ENCODE measurements around the gene CARD6. TPM values are rescaled to one million over a fixed set of nuclear protein-coding genes. Genes with fewer than 3 reads are reported as not detected.
"Not testable (repeated sequence)": the region's sequence is repeated elsewhere in the genome, so short reads cannot be mapped to it uniquely, and the experiment has no call there.

Gene CARD6
- total RNA-seq, 1 donor = 11.7 TPM

DNA sequence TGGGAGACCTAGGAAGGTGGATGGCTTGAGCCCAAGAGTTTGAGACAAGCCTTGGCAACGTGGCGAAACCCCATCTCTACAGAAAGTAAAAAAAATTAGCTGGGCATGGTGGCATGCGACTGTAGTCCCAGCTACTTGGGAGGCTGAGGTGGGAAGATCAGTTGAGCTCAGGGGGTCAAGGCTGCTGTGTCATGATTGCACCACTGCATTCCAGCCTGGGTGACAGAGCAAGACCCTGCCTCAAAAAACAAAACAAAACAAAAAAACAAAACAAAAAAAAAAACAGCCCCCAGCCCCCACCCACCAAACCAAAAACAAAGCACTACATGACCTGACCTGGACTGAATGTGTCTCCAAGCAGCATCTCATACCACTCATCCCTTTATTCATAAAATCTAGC lies 34.8 kb downstream of the CARD6 start:
- TF ChIP-seq, protein P1, sequence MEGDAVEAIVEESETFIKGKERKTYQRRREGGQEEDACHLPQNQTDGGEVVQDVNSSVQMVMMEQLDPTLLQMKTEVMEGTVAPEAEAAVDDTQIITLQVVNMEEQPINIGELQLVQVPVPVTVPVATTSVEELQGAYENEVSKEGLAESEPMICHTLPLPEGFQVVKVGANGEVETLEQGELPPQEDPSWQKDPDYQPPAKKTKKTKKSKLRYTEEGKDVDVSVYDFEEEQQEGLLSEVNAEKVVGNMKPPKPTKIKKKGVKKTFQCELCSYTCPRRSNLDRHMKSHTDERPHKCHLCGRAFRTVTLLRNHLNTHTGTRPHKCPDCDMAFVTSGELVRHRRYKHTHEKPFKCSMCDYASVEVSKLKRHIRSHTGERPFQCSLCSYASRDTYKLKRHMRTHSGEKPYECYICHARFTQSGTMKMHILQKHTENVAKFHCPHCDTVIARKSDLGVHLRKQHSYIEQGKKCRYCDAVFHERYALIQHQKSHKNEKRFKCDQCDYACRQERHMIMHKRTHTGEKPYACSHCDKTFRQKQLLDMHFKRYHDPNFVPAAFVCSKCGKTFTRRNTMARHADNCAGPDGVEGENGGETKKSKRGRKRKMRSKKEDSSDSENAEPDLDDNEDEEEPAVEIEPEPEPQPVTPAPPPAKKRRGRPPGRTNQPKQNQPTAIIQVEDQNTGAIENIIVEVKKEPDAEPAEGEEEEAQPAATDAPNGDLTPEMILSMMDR (IDR thresholded peaks at IDR 0.05; ENCODE audit: insufficient read depth, low read depth, low read length) = no peak
- H3K4me3 ChIP-seq (ENCODE audit: low read depth, low read length) = no peak overlapping the region
- DNase-seq (ENCODE audit: low read depth) = no peak

DNA sequence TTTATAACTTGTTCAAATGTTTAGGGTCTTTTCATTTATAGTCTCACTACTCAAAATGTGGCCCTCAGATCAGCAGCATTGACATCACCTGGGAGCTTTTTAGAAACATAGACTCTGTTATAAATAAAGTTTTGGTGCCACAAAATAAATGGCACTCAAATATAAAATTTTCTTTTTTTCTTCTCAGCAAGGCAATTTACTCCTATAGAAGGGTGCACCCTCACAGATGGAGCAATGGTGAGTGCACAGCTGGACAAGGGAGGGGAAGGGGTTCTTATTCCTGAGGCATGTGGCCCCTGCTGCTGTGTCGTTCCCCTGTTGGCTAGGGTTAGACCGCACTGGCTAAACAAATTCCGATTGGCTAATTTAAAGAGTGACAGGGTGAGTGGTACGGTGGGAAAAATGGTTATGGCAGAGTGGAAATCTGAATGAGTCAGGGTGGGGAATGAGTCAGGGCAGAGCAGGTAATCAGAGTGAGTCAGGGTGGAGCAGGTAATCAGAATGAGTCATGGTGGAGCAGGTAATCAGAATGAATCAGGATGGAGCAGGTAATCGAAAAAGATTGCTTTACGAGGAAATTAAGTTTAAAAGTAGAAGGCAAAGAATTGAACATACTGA lies 36.3 kb downstream of the CARD6 start:
- no peak for DNase-seq (ENCODE audit: low read depth)
- TF ChIP-seq, protein P1 (IDR thresholded peaks at IDR 0.05; ENCODE audit: insufficient read depth, low read depth, low read length) = no peak
- no peak overlapping the region for H3K4me3 ChIP-seq (ENCODE audit: low read depth, low read length)

DNA sequence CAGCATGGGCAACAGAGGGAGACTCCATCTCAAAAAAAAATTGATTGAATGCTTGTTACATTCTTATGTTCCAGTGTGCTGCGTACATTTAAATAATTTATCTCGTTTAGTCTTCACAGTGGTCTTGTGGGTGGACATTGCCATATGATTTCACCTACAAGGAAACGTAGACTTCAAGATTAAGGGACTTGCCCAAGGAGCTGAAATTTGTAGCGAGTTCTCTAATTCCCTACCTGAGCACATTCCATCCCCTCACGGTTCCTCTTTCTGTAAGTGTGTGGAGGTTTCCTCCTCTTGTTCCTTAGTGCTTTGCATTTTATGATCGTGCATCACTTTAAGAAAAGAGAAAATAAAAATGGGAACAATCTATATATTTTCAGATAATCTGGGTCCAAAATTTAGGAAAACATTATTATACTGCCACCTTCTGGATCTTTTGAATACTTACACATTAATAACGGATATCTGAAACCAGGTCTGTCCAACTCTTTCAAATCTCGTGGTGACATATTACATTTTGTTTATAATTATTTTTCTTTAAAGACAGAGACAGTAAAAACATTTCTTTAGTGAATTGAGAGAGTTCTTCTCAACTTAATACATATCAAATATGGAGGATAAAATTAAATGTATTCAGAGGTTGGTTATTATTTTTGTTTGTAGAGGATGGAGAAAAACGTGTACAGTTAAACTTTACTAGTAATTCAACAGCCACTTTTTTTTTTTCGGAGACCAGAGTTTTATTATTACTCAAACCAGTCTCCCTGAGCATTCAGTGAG lies 38.2 kb downstream of the CARD6 start:
- TF ChIP-seq, protein P1 (IDR thresholded peaks at IDR 0.05; ENCODE audit: insufficient read depth, low read depth, low read length) = peak; percentile 49
- H3K4me3 ChIP-seq (ENCODE audit: low read depth, low read length) = no peak overlapping the region
- DNase-seq (ENCODE audit: low read depth) = peak; percentile 38

DNA sequence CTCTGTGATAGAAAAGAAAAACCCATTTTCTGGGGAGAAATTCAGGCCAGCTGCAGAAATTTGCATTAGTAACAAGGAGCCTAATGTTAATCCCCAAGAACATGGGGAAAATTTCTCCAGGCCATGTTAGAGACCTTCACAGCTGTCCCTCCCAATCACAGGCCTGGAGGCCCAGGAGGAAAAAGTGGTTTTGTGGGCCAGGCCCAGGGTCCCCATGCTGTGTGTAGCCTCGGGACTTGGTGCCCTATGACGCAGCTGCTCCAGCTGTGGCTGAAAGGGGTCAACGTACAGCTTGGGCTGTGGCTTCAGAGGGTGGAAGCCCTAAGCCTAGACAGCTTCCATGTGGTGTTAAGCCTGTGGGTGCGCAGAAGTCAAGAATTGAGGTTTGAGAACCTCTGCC lies 41.1 kb downstream of the CARD6 start:
- DNase-seq (ENCODE audit: low read depth) = no peak
- TF ChIP-seq, protein P1 (IDR thresholded peaks at IDR 0.05; ENCODE audit: insufficient read depth, low read depth, low read length) = no peak
- no peak overlapping the region for H3K4me3 ChIP-seq (ENCODE audit: low read depth, low read length)

DNA sequence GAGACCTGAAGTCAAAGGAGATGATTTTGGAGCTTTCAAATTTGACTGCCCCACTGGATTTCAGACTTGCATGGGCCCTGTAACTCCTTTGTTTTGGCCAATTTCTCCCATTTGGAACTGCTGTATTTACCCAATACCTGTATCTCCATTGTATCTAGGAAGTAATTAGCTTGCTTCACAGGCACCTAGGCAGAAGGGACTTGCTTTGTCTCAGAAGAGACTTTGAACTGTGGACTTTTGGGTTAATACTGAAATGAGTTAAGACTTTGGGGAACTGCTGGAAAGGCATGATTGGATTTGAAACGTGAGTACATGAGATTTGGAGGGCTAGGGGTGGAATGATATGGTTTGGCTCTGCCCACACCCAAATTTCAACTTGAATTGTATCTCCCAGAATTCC lies 41.9 kb downstream of the CARD6 start:
- not testable (repeated sequence) for H3K4me3 ChIP-seq (ENCODE audit: low read depth, low read length); DNase-seq (ENCODE audit: low read depth)

DNA sequence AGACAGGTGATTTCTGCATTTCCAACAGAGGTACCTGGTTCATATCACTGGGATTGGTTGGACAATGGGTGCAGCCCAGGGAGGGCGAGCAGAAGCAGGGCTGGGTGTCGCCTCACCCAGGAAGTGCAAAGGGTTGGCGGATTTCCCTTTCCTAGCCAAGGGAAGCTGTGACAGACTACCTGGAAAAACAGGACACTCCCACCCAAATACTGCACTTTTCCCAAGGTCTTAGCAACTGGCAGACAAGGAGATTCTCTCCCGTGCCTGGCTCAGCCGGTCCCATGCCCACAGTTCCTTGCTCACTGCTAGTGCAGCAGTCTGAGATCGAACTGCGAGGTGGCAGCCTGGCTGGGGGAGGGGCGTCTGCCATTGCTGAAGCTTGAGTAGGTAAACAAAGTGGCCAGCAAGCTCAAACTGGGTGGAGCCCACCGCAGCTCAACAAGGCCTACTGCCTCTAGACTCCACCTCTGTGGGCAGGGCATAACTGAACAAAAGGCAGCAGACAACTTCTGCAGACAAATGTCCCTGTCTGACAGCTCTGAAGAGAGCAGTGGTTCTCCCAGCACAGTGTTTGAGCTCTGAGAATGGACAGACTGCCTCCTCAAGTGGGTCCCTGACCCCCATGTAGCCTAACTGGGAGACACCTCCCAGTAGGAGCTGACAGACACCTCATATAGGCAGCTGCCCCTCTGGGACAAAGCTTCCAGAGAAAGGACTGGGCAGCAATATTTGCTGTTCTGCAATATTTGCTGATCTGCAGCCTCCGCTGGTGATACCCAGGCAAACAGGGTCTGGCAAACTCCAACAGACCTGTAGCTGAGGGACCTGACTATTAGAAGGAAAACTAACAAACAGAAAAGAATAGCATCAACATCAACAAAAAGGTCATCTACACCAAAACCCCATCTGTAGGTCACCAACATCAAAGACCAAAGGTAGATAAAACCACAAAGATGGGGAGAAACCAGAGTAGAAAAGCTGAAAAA lies 54.6 kb downstream of the CARD6 start:
- not testable (repeated sequence) for DNase-seq (ENCODE audit: low read depth)

DNA sequence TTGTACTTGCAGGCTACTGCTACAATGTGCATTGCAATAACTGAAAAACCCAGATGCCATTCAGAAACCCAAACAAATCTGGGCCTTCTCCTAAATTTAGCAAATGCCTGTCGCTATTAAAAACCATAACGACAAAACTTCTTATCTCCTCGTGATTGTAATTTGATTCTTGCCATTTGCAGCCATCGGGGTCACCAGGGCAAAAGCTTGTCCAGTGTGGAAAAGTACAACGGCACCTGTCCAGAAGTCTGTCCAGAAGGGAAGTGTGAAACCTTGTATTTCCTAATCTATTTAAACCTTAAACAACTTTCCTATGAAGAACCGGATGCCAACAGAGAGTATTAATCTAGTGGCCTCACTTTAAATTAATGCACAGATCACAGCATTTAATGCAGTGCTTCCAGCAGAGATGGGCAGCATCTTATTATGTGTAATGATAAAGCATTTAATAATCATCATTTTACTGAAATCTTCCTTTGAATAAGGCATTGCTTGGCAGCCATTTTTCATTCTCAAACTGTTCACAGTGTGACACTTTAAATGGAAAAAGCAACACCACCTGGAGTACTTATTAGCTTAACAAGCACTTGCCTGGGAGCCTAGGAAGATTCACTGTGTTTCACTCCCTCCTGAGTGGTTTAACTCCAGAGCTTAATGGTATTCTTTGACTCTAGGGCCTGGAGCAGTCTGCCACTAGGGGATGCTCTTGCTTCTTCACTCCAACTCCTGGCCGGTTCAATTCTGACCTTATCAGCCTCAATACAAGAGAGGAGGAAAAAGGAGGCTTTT lies 63.2 kb downstream of the CARD6 start:
- no peak overlapping the region for H3K4me3 ChIP-seq (ENCODE audit: low read depth, low read length)
- TF ChIP-seq, protein P1 (IDR thresholded peaks at IDR 0.05; ENCODE audit: insufficient read depth, low read depth, low read length) = peak; percentile 99
- peak; percentile 71 for DNase-seq (ENCODE audit: low read depth)

More for the DNA sequence above, 54.6 kb downstream of the CARD6 start:
- not testable (repeated sequence) for H3K4me3 ChIP-seq (ENCODE audit: low read depth, low read length)

Measured in fibroblast of villous mesenchyme (primary cell).